HCT116 (cell line): Measurements from ENCODE around the gene PFDN2. TPM values are rescaled to one million over a fixed set of nuclear protein-coding genes. Genes with fewer than 3 reads are reported as not detected.

Experiments
- ATAC-seq: fragments of 200-7000 bp; cut with Tn5 transposase; 2 replicates; pipeline ENCODE4 v1.9.1; 2020; ENCODE audit warnings: mild to moderate bottlenecking, moderate library complexity
- BruUV-seq: library from RNA; stranded (reverse); fragments of 400-500 nt; replicated peaks from 2 replicates; lab custom pipeline; 2021; lab: Mats Ljungman, UMichigan
- CTCF ChIA-PET: fragments of 300-600 bp; sonication (Branson Sonifier 250); formaldehyde crosslinking; loops from one replicate; lab custom pipeline; 2021; ENCODE audit warnings: antibody characterized with exemption; lab: Charles Lee
- POLR2A ChIA-PET: fragments of 300-600, 350-600 bp; sonication (Branson Sonifier 250); formaldehyde crosslinking; loops from one replicate; lab custom pipeline; 2021; ENCODE audit warnings: antibody characterized with exemption; lab: Charles Lee
- RAD21 ChIA-PET, 2 experiments: fragments of 300-600 bp; sonication (Branson Sonifier 250); formaldehyde crosslinking; loops; one replicate each; lab custom pipeline; 2023; ENCODE audit warnings: low total read pairs in 2 of 2; ENCODE audit not compliant: uncharacterized antibody in 2 of 2, unreplicated experiment in 2 of 2, low non-redundant PET in 1 of 2; lab: Charles Lee
- DNase-seq: peaks from one replicate; pipeline ENCODE4 v3.0.0-alpha.2; 2010; ENCODE audit warnings: low read depth, low spot score
- H2AFZ ChIP-seq: fragments of 200-600 bp; shearing (Covaris generic), sonication (generic); 2 replicates; pipeline ENCODE4 v1.6.1; 2017; ENCODE audit warnings: low read depth, mixed run types, mixed read lengths, antibody characterized with exemption, low read length; ENCODE audit not compliant: poor library complexity, severe bottlenecking
- H3K27ac ChIP-seq: 2 replicates; pipeline ENCODE4 v1.5.1; 2012; ENCODE audit warnings: low read depth, low read length
- H3K27me3 ChIP-seq: fragments of 200-600 bp; sonication (generic); 2 replicates; pipeline ENCODE4 v1.6.1; 2016; ENCODE audit warnings: mixed run types, low read length, mixed read lengths; ENCODE audit not compliant: insufficient read depth
- H3K36me3 ChIP-seq, 2 experiments: fragments of 200-500 bp in 1 of 2; fragments of 200-600 bp in 1 of 2; sonication (Bioruptor generic) in 1 of 2; sonication (generic) in 1 of 2; 2 replicates each; pipeline versions ENCODE4 v1.5.1 to v1.6.1; 2014 to 2016; ENCODE audit warnings: low read length in 2 of 2, inconsistent platforms in 1 of 2, mixed read lengths in 1 of 2, mixed run types in 1 of 2; ENCODE audit not compliant: insufficient read depth in 2 of 2, control insufficient read depth in 1 of 2
- H3K4me1 ChIP-seq, 2 experiments: fragments of 200-600 bp in 1 of 2; sonication (generic) in 1 of 2; 2 replicates each; pipeline versions ENCODE4 v1.5.1 to v1.6.1; 2012 to 2017; ENCODE audit warnings: low read length in 2 of 2, inconsistent platforms in 1 of 2, mild to moderate bottlenecking in 1 of 2, mixed read lengths in 1 of 2, mixed run types in 1 of 2, moderate library complexity in 1 of 2; ENCODE audit not compliant: insufficient read depth in 2 of 2, control insufficient read depth in 1 of 2
- H3K4me2 ChIP-seq: fragments of 200-600 bp; sonication (generic); 2 replicates; pipeline ENCODE4 v1.6.1; 2017; ENCODE audit warnings: mixed run types, low read length, mixed read lengths
- H3K4me3 ChIP-seq, 2 experiments: fragments of 200-600 bp in 1 of 2; sonication (generic) in 1 of 2; replicated peaks in 1 of 2; 2 replicates each; pipeline ENCODE4 v1.5.1; 2011 to 2016; ENCODE audit warnings: low read length in 2 of 2, control low read depth in 1 of 2, low read depth in 1 of 2, mild to moderate bottlenecking in 1 of 2, mixed read lengths in 1 of 2, mixed run types in 1 of 2
- H3K79me2 ChIP-seq: fragments of 200-600 bp; sonication (generic); 2 replicates; pipeline ENCODE4 v1.6.1; 2017; ENCODE audit warnings: mild to moderate bottlenecking, mixed run types, low read length, moderate library complexity, mixed read lengths; ENCODE audit not compliant: insufficient read depth
- H3K9ac ChIP-seq: fragments of 200-600 bp; sonication (generic); 2 replicates; pipeline ENCODE4 v1.6.1; 2016; ENCODE audit warnings: low read length, mixed read lengths
- H3K9me2 ChIP-seq: fragments of 200-600 bp; sonication (generic), shearing (Covaris generic); 2 replicates; pipeline ENCODE4 v1.6.1; 2017; ENCODE audit warnings: mixed run types, mild to moderate bottlenecking, moderate library complexity; ENCODE audit not compliant: insufficient read depth
- H3K9me3 ChIP-seq, 2 experiments: fragments of 200-500 bp in 1 of 2; fragments of 200-600 bp in 1 of 2; sonication (Bioruptor generic) in 1 of 2; sonication (generic) in 1 of 2; 2 replicates each; pipeline ENCODE4 v1.6.1; 2014 to 2017; ENCODE audit warnings: low read length in 2 of 2, mixed read lengths in 2 of 2, inconsistent platforms in 1 of 2, low read depth in 1 of 2, mild to moderate bottlenecking in 1 of 2, mixed run types in 1 of 2, moderate library complexity in 1 of 2; ENCODE audit not compliant: control insufficient read depth in 1 of 2, insufficient read depth in 1 of 2
- H4K20me1 ChIP-seq: fragments of 200-600 bp; sonication (generic), shearing (Covaris generic); 2 replicates; pipeline ENCODE4 v1.6.1; 2017; ENCODE audit warnings: mixed run types, mild to moderate bottlenecking, moderate library complexity; ENCODE audit not compliant: insufficient read depth
- CBX3 ChIP-seq: IDR thresholded peaks from 2 replicates; pipeline ENCODE4 v1.6.1; 2012; ENCODE audit warnings: low read depth
- ELF1 ChIP-seq: IDR thresholded peaks from 2 replicates; pipeline ENCODE4 v1.6.1; 2012; ENCODE audit warnings: low read depth, borderline replicate concordance
- EZH2 ChIP-seq: fragments of 200-600 bp; sonication (generic); IDR thresholded peaks from 2 replicates; pipeline ENCODE4 v1.6.1; 2017; ENCODE audit warnings: antibody characterized with exemption, mixed run types
- EZH2phosphoT487 ChIP-seq: fragments of 200-600 bp; IDR thresholded peaks from 2 replicates; pipeline ENCODE4 v1.6.1; 2018; ENCODE audit warnings: antibody characterized with exemption, borderline replicate concordance
- FOSL1 ChIP-seq: IDR thresholded peaks from 2 replicates; pipeline ENCODE4 v1.6.1; 2012; ENCODE audit warnings: low read depth
- JUND ChIP-seq: IDR thresholded peaks from 2 replicates; pipeline ENCODE4 v1.6.1; 2012
- POLR2A ChIP-seq: IDR thresholded peaks from 2 replicates; pipeline ENCODE4 v1.7.0; 2011; ENCODE audit warnings: borderline replicate concordance; ENCODE audit not compliant: insufficient read depth, insufficient read length; ENCODE audit errors: extremely low read depth
- POLR2AphosphoS5 ChIP-seq: IDR thresholded peaks from 2 replicates; pipeline ENCODE4 v1.6.1; 2011; ENCODE audit warnings: mild to moderate bottlenecking, low read depth, low read length, moderate library complexity
- RAD21 ChIP-seq: IDR thresholded peaks from 2 replicates; pipeline ENCODE4 v1.6.1; 2012; ENCODE audit warnings: low read depth, mild to moderate bottlenecking
- SIN3A ChIP-seq: IDR thresholded peaks from 2 replicates; pipeline ENCODE4 v1.6.1; 2012; ENCODE audit warnings: low read depth
- SRF ChIP-seq: IDR thresholded peaks from 2 replicates; pipeline ENCODE4 v1.6.1; 2012; ENCODE audit warnings: low read depth
- TCF7L2 ChIP-seq: IDR thresholded peaks from 2 replicates; pipeline ENCODE4 v1.7.0; 2011; ENCODE audit warnings: borderline replicate concordance, inconsistent platforms; ENCODE audit not compliant: insufficient read depth, insufficient read length; ENCODE audit errors: extremely low read depth
- ZFX ChIP-seq: fragments of 450-650 bp; IDR thresholded peaks from 2 replicates; pipeline ENCODE4 v1.6.1; 2017
- ZNF274 ChIP-seq: fragments of 200-500 bp; sonication (Bioruptor generic); IDR thresholded peaks from 2 replicates; pipeline ENCODE4 v1.6.1; 2014; ENCODE audit warnings: mild to moderate bottlenecking, low read depth, low read length, inconsistent platforms
- intact Hi-C: fragments of 100-400 bp; cut with micrococcal nuclease; formaldehyde crosslinking; loops from 2 replicates; pipeline ENCODE4 v1.10.0; 2022
- total RNA-seq: library from RNA; stranded (reverse); gene quantifications from one replicate; pipeline ENCODE4 v1.2.1, GENCODE V29; 2021; ENCODE audit not compliant: unreplicated experiment
- TF ChIP-seq, protein P1 (sequence below), 3 experiments: fragments of 200-600 bp in 1 of 3; sonication (generic) in 1 of 3; IDR thresholded peaks in 2 of 3; conservative IDR thresholded peaks in 1 of 3; 2 replicates each; pipeline ENCODE4 v1.5.1; 2012 to 2017; ENCODE audit warnings: low read depth in 2 of 3, low read length in 2 of 3, antibody characterized with exemption in 1 of 3, borderline replicate concordance in 1 of 3, control low read depth in 1 of 3, mild to moderate bottlenecking in 1 of 3, mixed read lengths in 1 of 3, mixed run types in 1 of 3, moderate library complexity in 1 of 3; ENCODE audit not compliant: insufficient read depth in 1 of 3

The PFDN2 gene
- total RNA-seq, 1 experiment from 2014 or later = 179 TPM

DNA sequence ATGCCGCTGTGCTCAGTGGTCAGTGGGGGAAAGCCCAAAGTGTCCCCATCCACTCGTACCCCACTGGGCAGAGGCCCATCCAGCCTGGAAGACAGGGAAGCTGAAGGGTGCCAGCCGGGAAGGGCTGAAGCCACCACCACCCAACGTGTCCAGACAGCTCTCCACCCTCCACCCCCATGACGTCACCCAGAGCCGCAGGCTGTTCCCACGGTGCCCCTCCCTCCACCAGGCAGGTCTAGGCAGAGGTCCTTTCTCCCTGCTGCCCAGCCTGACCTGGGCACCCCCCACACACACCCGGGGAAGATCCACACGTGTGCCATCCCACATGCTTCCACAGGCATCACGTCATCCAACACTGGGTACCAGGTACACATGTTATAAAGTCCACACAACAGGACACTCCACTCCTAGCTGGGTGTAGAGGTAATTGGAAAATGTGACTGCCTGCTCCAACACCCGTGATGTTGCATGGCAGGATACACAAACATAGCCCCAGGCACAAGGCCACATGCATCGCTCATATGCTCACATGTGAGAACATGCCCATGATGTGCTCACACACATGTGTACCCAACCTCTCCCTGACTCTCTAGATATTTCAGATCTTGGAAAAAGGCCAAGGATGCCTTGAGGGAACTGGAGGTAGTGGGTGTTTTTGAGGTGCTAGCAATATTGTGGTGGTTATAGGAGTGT is 43.0 kb downstream of the PFDN2 start:
- Histone ChIP-seq H3K27ac (peak overlapping the region; percentile 31; the same call in 1 of the 2 replicates), H3K79me2 (no peaks in the 10 kb centered on the region), H3K9me2 (no peaks in the 10 kb centered on the region), H3K4me3 (no peak overlapping the region), H3K9me3 (no peaks in the 10 kb centered on the region), H3K27me3 (no peaks in the 10 kb centered on the region), H4K20me1 (no peaks in the 10 kb centered on the region), H3K36me3 (no peaks in the 10 kb centered on the region), H2AFZ (no peak overlapping the region), H3K9ac (no peak overlapping the region), H3K4me2 (peak overlapping the region; percentile 21), H3K4me1 (peaks cover 0 to 38% of the 10 kb centered on the region in 2 experiments; a peak in 2 of 4 replicates)
- ATAC-seq = no peak
- RAD21 ChIA-PET = no interaction called here
- CTCF ChIA-PET = interaction anchor here (2.2 kb wide), 1 partner anchor 22 kb away, joined by 8 read pairs; no protein-coding TSS in a partner anchor
- no peak for DNase-seq
- BruUV-seq = no TSS peak
- TF ChIP-seq EZH2 (no peak), RAD21 (no peak), ZFX (no peak), SIN3A (no peak), ELF1 (no peak), POLR2AphosphoS5 (no peak), EZH2phosphoT487 (no peak), FOSL1 (no peak), CBX3 (no peak), POLR2A (no peak), SRF (no peak), ZNF274 (no peak), JUND (no peak), TCF7L2 (no peak)
- TF ChIP-seq, protein P1, sequence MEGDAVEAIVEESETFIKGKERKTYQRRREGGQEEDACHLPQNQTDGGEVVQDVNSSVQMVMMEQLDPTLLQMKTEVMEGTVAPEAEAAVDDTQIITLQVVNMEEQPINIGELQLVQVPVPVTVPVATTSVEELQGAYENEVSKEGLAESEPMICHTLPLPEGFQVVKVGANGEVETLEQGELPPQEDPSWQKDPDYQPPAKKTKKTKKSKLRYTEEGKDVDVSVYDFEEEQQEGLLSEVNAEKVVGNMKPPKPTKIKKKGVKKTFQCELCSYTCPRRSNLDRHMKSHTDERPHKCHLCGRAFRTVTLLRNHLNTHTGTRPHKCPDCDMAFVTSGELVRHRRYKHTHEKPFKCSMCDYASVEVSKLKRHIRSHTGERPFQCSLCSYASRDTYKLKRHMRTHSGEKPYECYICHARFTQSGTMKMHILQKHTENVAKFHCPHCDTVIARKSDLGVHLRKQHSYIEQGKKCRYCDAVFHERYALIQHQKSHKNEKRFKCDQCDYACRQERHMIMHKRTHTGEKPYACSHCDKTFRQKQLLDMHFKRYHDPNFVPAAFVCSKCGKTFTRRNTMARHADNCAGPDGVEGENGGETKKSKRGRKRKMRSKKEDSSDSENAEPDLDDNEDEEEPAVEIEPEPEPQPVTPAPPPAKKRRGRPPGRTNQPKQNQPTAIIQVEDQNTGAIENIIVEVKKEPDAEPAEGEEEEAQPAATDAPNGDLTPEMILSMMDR (IDR thresholded peaks at IDR 0.05 in 2 of 3, conservative IDR thresholded peaks at IDR 0.05 in 1 of 3; ENCODE audit: borderline replicate concordance in 1 of 3, insufficient read depth in 1 of 3, low read depth in 2 of 3, low read length in 2 of 3) = no peak
- intact Hi-C loops = no loop called here
- POLR2A ChIA-PET = interaction anchor here (0.6 kb wide), 1 partner anchor 29 kb away, joined by 3 read pairs; the partner anchor contains the start of gene USF1
